ENCODE data around the gene FNBP1. TPM values are rescaled to one million over a fixed set of nuclear protein-coding genes. Genes with fewer than 3 reads are reported as not detected.
A peak's percentile ranks its signal among the peaks of the same experiment; 100 is the strongest.

Gene FNBP1
- total and polyA plus RNA-seq, 7 experiments from 2014 or later, result 138 to 207 (median 166) TPM

DNA sequence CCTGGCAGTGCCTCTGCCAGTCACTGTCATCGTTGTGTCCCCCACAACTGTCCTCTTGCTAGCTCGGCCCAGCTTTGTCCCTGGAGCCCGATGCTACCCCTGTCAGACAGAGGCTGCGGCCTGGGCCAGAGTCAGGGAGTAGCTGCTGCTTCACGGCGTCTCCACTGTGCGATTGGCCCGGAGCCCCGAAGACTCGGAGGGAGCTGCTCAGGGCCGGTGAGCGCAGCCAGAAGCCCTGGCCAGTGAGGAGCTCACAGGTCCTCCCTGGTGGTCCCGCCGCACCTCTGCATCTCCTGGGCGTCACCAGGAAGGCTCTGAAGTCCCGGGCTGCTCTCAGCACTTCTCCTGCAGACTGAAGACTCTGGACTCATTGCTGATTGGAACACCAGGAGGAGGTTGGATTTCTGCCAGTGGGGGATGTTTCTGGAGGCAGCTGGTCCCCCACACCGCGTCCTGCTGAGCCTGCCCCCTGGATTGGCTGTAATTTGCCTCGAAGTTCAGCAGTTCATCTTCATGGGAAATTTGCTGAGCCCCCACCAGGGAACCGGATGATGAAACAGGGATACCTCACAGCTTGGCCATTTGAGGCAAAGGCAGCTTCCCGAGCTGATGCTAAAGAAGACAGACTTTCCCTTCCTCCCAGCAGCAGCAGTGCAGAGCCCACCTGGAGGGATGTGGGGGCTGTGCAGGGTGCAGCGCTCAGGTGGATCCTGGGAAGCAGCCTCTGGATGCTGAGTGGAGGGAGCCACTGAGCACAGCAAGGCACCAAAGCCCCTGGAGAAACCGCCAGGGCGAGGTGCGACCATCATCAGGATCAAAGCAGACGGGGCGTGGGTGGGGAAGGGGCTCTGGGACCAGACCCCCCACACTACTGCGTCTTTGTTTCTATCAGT is 162.1 kb downstream of the FNBP1 start:
- intact Hi-C loops (cut with micrococcal nuclease), result loop anchor here in 1 of 2 donors (5.0 kb wide), 1 partner anchor 59 kb away; the partner anchor contains the start of gene TOR1A
- DNase-seq, result no peak
- CTCF ChIA-PET, result interaction anchor here (0.7 kb wide), 1 partner anchor 11 kb away, joined by 3 read pairs; no protein-coding TSS in a partner anchor
- no peak for ATAC-seq
- Mint-ChIP-seq H3K4me1 (peaks cover 16 to 35% (median 22%) of the 10 kb centered on the region in 7 donors), H3K27me3 (no peaks in the 10 kb centered on the region), H3K4me3 (no peak overlapping the region), H3K27ac (peak overlapping the region in 4 of 9 donors; percentile 9 to 54 (median 31)), H3K36me3 (peaks cover 0 to 23% (median 2%) of the 10 kb centered on the region in 5 donors), H3K9me3 (peaks cover 0 to 2% (median 0%) of the 10 kb centered on the region in 11 donors)
- no peaks in the 10 kb centered on the region for H3K9me3 ChIP-seq (ENCODE audit: control insufficient read depth in 2 of 3, low read length in 3 of 3)
- peaks cover 9 to 22% of the 10 kb centered on the region in 2 donors for H3K4me1 ChIP-seq (ENCODE audit: control insufficient read depth in 2 of 2, insufficient read depth in 2 of 2, low read length in 2 of 2)
- H3K36me3 ChIP-seq (ENCODE audit: control insufficient read depth in 2 of 3, insufficient read depth in 3 of 3, low read length in 3 of 3), result peaks cover 0 to 33% (median 0%) of the 10 kb centered on the region in 3 experiments
- no peak overlapping the region for H3K4me3 ChIP-seq (ENCODE audit: low read length)
- POLR2A ChIA-PET, result interaction anchor here (0.7 kb wide), 1 partner anchor 45 kb away, joined by 4 read pairs; no protein-coding TSS in a partner anchor
- no peaks in the 10 kb centered on the region for H3K27me3 ChIP-seq (ENCODE audit: control insufficient read depth in 2 of 2, insufficient read depth in 2 of 2, low read length in 2 of 2)
- no peak overlapping the region for H3K27ac ChIP-seq (ENCODE audit: low read depth, low read length)

DNA sequence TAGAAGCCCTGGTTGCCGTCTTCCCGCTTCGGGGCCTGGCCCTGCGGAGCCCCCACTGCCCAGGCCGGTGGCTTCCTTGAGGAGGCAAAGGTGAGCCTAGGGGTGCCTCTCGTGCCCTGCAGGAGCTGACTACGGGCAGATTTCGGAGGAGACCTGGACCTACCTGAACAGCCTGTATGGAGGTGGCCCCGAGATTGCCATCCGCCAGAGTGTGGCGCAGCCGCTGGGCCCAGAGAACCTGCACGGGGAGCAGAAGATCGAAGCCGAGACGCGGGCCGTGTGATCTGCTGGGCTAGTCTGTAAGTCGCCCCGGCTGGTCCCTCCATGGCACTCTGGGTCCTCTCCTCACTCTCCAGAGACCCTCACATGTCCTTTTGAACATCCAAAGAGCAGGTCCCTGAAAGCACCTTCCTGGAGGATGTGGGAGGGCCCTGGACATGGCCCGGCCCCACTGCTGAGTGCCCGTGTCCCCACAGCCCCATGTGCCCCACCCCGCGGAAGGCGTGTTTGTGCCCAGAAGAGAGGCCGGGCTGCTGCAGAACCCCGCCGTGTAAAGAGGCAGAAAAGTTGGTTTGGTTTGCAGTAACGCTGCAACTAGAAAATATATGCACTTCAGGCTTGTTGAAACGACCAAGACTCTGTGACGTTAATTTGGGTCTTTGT is 162.9 kb downstream of the FNBP1 start:
- ChIA-PET CTCF (no interaction called here), POLR2A (interaction anchor here (0.7 to 2.4 kb wide), 2 partner anchors 11 to 44 kb away, joined by 4 to 11 read pairs; no protein-coding TSS in a partner anchor)
- H3K27ac ChIP-seq (ENCODE audit: low read depth, low read length), result no peak overlapping the region
- Mint-ChIP-seq H3K27me3 (no peaks in the 10 kb centered on the region), H3K4me1 (peaks cover 12 to 30% (median 22%) of the 10 kb centered on the region in 7 donors), H3K9me3 (no peaks in the 10 kb centered on the region), H3K36me3 (peaks cover 0 to 23% (median 2%) of the 10 kb centered on the region in 5 donors), H3K4me3 (no peak overlapping the region), H3K27ac (peak overlapping the region in 6 of 9 donors; percentile 17 to 78 (median 66))
- intact Hi-C loops (cut with micrococcal nuclease), result loop anchor here in 1 of 2 donors (5.0 kb wide), 1 partner anchor 58 kb away; the partner anchor contains the start of gene TOR1A
- H3K4me3 ChIP-seq (ENCODE audit: low read length), result no peak overlapping the region
- no peak for ATAC-seq
- peaks cover 9 to 22% of the 10 kb centered on the region in 2 donors for H3K4me1 ChIP-seq (ENCODE audit: control insufficient read depth in 2 of 2, insufficient read depth in 2 of 2, low read length in 2 of 2)
- no peaks in the 10 kb centered on the region for H3K27me3 ChIP-seq (ENCODE audit: control insufficient read depth in 2 of 2, insufficient read depth in 2 of 2, low read length in 2 of 2)
- peaks cover 0 to 41% (median 0%) of the 10 kb centered on the region in 3 experiments for H3K36me3 ChIP-seq (ENCODE audit: control insufficient read depth in 2 of 3, insufficient read depth in 3 of 3, low read length in 3 of 3)
- DNase-seq, result no peak
- no peaks in the 10 kb centered on the region for H3K9me3 ChIP-seq (ENCODE audit: control insufficient read depth in 2 of 3, low read length in 3 of 3)

DNA sequence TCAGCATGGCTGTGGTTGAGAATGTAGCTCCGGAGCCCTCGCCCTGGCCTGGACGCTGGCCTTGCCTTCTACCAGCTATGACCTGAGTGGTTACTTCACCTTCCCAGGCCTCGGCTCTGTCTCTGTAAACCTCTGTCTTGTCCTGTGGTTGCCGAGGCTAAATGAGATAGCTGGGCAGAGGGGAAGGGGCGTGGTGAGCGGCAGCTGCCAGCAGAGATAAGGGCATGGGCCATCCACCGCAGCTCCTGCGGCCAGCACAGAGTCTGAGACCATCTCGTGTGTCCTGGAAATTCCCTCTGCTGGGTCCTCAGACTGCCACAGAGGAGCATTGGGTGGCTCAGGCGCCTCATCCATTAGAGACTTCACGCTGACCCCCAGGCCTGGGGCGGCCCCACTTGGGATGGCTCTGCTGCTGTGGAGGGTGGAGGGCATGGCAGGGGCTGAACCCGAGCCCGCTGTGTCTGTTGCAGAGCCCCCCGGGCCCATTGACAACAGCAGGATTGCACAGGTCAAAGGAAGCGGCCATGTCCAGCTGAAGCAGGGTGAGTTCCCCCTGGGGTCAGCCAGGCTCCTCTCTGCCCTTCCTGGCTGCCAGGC is 163.8 kb downstream of the FNBP1 start:
- no peaks in the 10 kb centered on the region for H3K9me3 Mint-ChIP-seq
- H3K4me1 Mint-ChIP-seq, result peaks cover 4 to 29% (median 16%) of the 10 kb centered on the region in 7 donors
- Histone ChIP-seq H3K27me3 (ENCODE audit: control insufficient read depth in 2 of 2, insufficient read depth in 2 of 2, low read length in 2 of 2) (no peaks in the 10 kb centered on the region), H3K4me1 (ENCODE audit: control insufficient read depth in 2 of 2, insufficient read depth in 2 of 2, low read length in 2 of 2) (peaks cover 8 to 20% of the 10 kb centered on the region in 2 donors), H3K4me3 (ENCODE audit: low read length) (no peak overlapping the region), H3K36me3 (ENCODE audit: control insufficient read depth in 2 of 3, insufficient read depth in 3 of 3, low read length in 3 of 3) (peaks cover 0 to 49% (median 0%) of the 10 kb centered on the region in 3 experiments), H3K27ac (ENCODE audit: low read depth, low read length) (no peak overlapping the region), H3K9me3 (ENCODE audit: control insufficient read depth in 2 of 3, low read length in 3 of 3) (no peaks in the 10 kb centered on the region)
- peaks cover 0 to 30% (median 2%) of the 10 kb centered on the region in 5 donors for H3K36me3 Mint-ChIP-seq
- ChIA-PET CTCF (interaction anchor here (1.1 kb wide), 1 partner anchor 165 kb away, joined by 3 read pairs; no protein-coding TSS in a partner anchor), POLR2A (interaction anchor here (0.5 to 2.4 kb wide), 3 partner anchors 10 to 1806 kb away, joined by 3 to 11 read pairs (median 3); no protein-coding TSS in a partner anchor)
- no peak overlapping the region for H3K27ac Mint-ChIP-seq
- H3K27me3 Mint-ChIP-seq, result no peaks in the 10 kb centered on the region
- intact Hi-C loops (cut with micrococcal nuclease), result no loop called here
- peak overlapping the region in 1 of 10 donors; percentile 40 for H3K4me3 Mint-ChIP-seq
- DNase-seq (no peak), ATAC-seq (peak; percentile 76)

DNA sequence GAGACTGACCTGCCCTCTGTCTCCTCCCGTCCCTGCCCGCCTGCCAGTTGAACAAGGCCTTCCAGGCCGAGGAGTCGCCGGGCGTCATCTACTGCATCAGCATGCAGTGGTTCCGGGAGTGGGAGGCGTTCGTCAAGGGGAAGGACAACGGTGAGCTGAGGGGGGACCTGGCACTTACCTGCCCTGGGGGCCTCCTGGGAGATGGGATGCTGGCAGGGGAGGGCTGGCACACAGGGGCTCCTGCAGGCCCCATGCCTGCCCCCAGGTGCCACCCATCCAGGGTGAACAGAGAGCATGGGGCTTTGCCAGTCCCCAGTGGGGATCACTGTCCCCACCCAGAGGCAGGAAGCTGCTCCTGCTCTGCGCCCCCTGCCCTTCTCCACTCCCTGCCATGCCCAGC is 164.7 kb downstream of the FNBP1 start:
- ATAC-seq, result no peak
- Histone ChIP-seq H3K4me1 (ENCODE audit: control insufficient read depth in 2 of 2, insufficient read depth in 2 of 2, low read length in 2 of 2) (peaks cover 0 to 12% of the 10 kb centered on the region in 2 donors), H3K4me3 (ENCODE audit: low read length) (no peak overlapping the region), H3K9me3 (ENCODE audit: control insufficient read depth in 2 of 3, low read length in 3 of 3) (no peaks in the 10 kb centered on the region), H3K27ac (ENCODE audit: low read depth, low read length) (no peak overlapping the region), H3K36me3 (ENCODE audit: control insufficient read depth in 2 of 3, insufficient read depth in 3 of 3, low read length in 3 of 3) (peaks cover 0 to 59% (median 0%) of the 10 kb centered on the region in 3 experiments), H3K27me3 (ENCODE audit: control insufficient read depth in 2 of 2, insufficient read depth in 2 of 2, low read length in 2 of 2) (no peaks in the 10 kb centered on the region)
- no peak for DNase-seq
- Mint-ChIP-seq H3K27me3 (no peaks in the 10 kb centered on the region), H3K9me3 (no peaks in the 10 kb centered on the region), H3K27ac (peak overlapping the region in 5 of 9 donors; percentile 43 to 83 (median 71)), H3K4me3 (no peak overlapping the region), H3K36me3 (peaks cover 0 to 35% (median 8%) of the 10 kb centered on the region in 5 donors), H3K4me1 (peaks cover 5 to 30% (median 15%) of the 10 kb centered on the region in 7 donors)
- POLR2A ChIA-PET, result interaction anchor here (0.5 to 2.4 kb wide), 3 partner anchors 9 to 1805 kb away, joined by 3 to 11 read pairs (median 3); no protein-coding TSS in a partner anchor
- intact Hi-C loops (cut with micrococcal nuclease), result no loop called here
- CTCF ChIA-PET, result interaction anchor here (0.6 to 1.1 kb wide), 3 partner anchors 8 to 166 kb away, joined by 3 to 5 read pairs (median 3); no protein-coding TSS in a partner anchor

DNA sequence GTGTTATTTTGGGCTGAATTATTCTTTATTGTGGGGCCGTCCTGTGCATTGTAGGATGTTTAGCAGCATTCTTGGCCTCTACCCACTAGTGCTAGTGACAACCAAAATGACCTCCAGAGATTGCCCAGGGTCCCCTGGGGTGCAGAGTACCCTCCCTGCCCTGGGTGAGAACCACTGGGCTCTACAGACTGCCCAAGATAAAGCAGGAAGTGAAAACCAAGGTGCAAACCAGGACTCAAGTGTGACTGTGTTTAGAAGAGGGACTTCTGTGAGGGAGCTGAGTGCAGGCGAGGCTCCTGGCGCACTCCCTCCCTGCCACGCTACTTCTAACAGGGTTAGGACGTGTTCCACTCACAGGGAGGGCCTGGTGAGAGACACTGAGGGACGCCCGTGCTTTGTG is 166.2 kb downstream of the FNBP1 start:
- Mint-ChIP-seq H3K36me3 (peaks cover 0 to 30% (median 9%) of the 10 kb centered on the region in 5 donors), H3K27me3 (no peaks in the 10 kb centered on the region), H3K9me3 (no peaks in the 10 kb centered on the region), H3K27ac (peak overlapping the region in 8 of 9 donors; percentile 19 to 83 (median 70)), H3K4me3 (no peak overlapping the region), H3K4me1 (peaks cover 10 to 41% (median 19%) of the 10 kb centered on the region in 7 donors)
- ATAC-seq (peak; percentile 43), DNase-seq (no peak)
- Histone ChIP-seq H3K4me1 (ENCODE audit: control insufficient read depth in 2 of 2, insufficient read depth in 2 of 2, low read length in 2 of 2) (peaks cover 7 to 12% of the 10 kb centered on the region in 2 donors), H3K27me3 (ENCODE audit: control insufficient read depth in 2 of 2, insufficient read depth in 2 of 2, low read length in 2 of 2) (no peaks in the 10 kb centered on the region), H3K4me3 (ENCODE audit: low read length) (no peak overlapping the region), H3K27ac (ENCODE audit: low read depth, low read length) (peak overlapping the region; percentile 36), H3K9me3 (ENCODE audit: control insufficient read depth in 2 of 3, low read length in 3 of 3) (no peaks in the 10 kb centered on the region), H3K36me3 (ENCODE audit: control insufficient read depth in 2 of 3, insufficient read depth in 3 of 3, low read length in 3 of 3) (peaks cover 0 to 59% (median 0%) of the 10 kb centered on the region in 3 experiments)
- ChIA-PET CTCF (no interaction called here), POLR2A (no interaction called here)
- intact Hi-C loops (cut with micrococcal nuclease), result no loop called here

Measured in naive thymus-derived CD4-positive, alpha-beta T cell (primary cell).